CD1c-positive myeloid dendritic cell (primary cell): ENCODE data around the gene CD27.
A peak's percentile ranks its signal among the peaks of the same experiment; 100 is the strongest.

Source experiments
- DNase-seq: peaks from one replicate; pipeline ENCODE4 v3.0.0-alpha.2; 2016; ENCODE audit errors: extremely low spot score

CD27 gene

GRCh38 chr12:6434205-6435140, 10.3 kb upstream of the CD27 start:
- DNase-seq: no peak

- DNase-seq: no peak
Observed at GRCh38 chr12:6435961-6436715, 8.6 kb upstream of the CD27 start.

- DNase-seq: no peak
Observed at GRCh38 chr12:6437586-6437985, 7.2 kb upstream of the CD27 start.

GRCh38 chr12:6438345-6438744, 6.4 kb upstream of the CD27 start:
- no peak for DNase-seq

- no peak for DNase-seq
Observed at GRCh38 chr12:6440391-6440790, 4.4 kb upstream of the CD27 start.

GRCh38 chr12:6442836-6443235, 1.9 kb upstream of the CD27 start:
- DNase-seq: no peak

- DNase-seq: no peak
Observed at GRCh38 chr12:6443361-6443983, 1.3 kb upstream of the CD27 start.

GRCh38 chr12:6444031-6444430, 724 bp upstream of the CD27 start:
- DNase-seq: no peak

GRCh38 chr12:6450091-6450868, 5.5 kb downstream of the CD27 start:
- no peak for DNase-seq

GRCh38 chr12:6450869-6451347, 6.2 kb downstream of the CD27 start:
- DNase-seq: no peak

- peak; percentile 82 for DNase-seq
Observed at GRCh38 chr12:6451348-6452244, 6.8 kb downstream of the CD27 start, which contains the start of gene TAPBPL. Gene TAPBPL, plus strand, starts transcription at chr12:6452042. Its CDS starts 207 bp downstream, at chr12:6452249.

- no peak for DNase-seq
Observed at GRCh38 chr12:6452245-6452943, 7.6 kb downstream of the CD27 start.

- no peak for DNase-seq
Observed at GRCh38 chr12:6452944-6453630, 8.3 kb downstream of the CD27 start.

- no peak for DNase-seq
Observed at GRCh38 chr12:6457220-6457945, 12.6 kb downstream of the CD27 start.

- no peak for DNase-seq
Observed at GRCh38 chr12:6458281-6459003, 13.7 kb downstream of the CD27 start.

GRCh38 chr12:6459004-6459337, 14.2 kb downstream of the CD27 start:
- DNase-seq: no peak

- peak; percentile 24 for DNase-seq
Observed at GRCh38 chr12:6460751-6461371, 16.1 kb downstream of the CD27 start.
